CD4-positive, alpha-beta T cell treated with Interleukin-12 subunit alpha and Interleukin-12 subunit beta, for 1 hour (primary cell): ENCODE data around the gene VWCE.

Experiments
- DNase-seq: peaks from one replicate; pipeline ENCODE4 v3.0.0-alpha.2; 2020

VWCE gene, protein sequence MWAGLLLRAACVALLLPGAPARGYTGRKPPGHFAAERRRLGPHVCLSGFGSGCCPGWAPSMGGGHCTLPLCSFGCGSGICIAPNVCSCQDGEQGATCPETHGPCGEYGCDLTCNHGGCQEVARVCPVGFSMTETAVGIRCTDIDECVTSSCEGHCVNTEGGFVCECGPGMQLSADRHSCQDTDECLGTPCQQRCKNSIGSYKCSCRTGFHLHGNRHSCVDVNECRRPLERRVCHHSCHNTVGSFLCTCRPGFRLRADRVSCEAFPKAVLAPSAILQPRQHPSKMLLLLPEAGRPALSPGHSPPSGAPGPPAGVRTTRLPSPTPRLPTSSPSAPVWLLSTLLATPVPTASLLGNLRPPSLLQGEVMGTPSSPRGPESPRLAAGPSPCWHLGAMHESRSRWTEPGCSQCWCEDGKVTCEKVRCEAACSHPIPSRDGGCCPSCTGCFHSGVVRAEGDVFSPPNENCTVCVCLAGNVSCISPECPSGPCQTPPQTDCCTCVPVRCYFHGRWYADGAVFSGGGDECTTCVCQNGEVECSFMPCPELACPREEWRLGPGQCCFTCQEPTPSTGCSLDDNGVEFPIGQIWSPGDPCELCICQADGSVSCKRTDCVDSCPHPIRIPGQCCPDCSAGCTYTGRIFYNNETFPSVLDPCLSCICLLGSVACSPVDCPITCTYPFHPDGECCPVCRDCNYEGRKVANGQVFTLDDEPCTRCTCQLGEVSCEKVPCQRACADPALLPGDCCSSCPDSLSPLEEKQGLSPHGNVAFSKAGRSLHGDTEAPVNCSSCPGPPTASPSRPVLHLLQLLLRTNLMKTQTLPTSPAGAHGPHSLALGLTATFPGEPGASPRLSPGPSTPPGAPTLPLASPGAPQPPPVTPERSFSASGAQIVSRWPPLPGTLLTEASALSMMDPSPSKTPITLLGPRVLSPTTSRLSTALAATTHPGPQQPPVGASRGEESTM

DNA sequence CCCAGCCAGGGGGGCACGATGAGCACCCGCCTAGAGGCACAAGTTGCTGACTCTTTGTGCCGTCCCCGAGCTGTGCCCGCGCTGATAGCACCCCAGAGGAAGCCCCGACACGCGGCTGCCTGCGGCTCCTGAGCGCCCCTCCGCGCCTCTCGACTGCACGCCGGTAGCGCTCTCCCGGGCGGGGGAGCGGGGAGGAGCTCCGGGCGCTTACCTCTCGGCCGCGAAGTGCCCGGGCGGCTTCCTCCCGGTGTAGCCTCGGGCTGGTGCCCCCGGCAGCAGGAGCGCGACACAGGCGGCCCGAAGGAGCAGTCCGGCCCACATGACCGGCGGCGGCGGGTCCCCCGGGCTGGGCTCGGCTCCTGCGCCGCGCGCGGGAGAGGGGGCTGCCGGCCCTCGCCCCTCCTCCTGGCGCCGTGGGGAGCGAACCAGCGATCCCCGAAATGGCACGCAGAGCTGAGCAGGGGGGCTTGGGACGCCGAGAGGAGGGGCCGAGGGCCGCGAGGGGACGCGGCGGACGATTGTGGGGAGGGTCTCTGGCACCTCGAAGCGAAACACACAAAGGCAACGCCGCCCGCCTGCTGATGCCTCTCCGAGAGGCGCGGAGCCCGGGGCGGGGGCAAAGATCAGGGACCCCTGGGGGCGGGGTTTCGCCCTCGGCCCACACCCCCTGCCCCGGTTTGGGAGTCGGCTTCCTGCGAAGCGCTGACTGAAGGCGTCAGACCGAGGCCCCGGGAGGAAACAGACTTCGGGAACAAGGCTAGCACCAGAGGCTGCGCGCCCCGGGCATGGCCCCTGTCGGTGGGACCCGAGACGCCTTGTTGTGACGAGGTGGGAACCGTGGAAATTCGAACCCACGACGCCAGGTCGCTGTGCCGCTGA, at the start of gene VWCE:
VWCE (minus strand) TSS at position 600 of the 879 bp plus-strand sequence; CDS start at position 321, 279 bp downstream.
- DNase-seq = peak; percentile 49

- no peak for DNase-seq
These were observed 49.0 kb upstream of the VWCE start for GRCh38 chr11:61343792-61344745.

DNA sequence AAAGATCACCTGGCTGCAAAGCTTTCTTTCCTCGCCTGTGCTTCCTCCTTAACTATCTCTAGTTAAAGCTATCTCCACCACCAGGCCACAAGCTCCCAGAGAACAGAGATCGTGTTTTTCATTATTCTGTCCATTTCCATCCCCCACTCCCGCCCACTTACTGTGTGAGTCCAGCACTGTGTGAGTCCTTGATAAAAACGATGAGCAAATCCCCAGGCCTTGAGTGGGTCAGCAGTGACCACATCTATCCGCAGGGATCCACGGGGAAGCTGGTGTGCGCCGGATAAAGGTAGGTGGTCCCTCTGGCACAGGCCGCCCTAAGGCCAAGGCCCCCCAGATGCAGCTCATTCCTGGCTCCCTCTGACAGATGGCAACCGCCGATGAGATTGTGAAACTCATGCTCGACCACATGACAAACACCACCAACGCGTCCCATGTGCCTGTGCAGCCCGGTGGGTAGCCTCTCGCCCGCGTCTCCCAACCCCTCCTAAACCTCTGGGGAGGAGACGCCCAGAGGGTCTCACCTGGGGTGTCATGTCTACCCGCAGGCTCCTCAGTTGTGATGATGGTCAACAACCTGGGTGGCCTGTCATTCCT, 47.2 kb upstream of the VWCE start:
- DNase-seq = no peak

GRCh38 chr11:61341706-61342105, 46.6 kb upstream of the VWCE start:
- no peak for DNase-seq

GRCh38 chr11:61340979-61341378, 45.9 kb upstream of the VWCE start:
- DNase-seq = no peak

- no peak for DNase-seq
These were observed 44.4 kb upstream of the VWCE start for GRCh38 chr11:61339490-61339878.

GRCh38 chr11:61338783-61339489, 43.8 kb upstream of the VWCE start:
- DNase-seq = no peak

DNA sequence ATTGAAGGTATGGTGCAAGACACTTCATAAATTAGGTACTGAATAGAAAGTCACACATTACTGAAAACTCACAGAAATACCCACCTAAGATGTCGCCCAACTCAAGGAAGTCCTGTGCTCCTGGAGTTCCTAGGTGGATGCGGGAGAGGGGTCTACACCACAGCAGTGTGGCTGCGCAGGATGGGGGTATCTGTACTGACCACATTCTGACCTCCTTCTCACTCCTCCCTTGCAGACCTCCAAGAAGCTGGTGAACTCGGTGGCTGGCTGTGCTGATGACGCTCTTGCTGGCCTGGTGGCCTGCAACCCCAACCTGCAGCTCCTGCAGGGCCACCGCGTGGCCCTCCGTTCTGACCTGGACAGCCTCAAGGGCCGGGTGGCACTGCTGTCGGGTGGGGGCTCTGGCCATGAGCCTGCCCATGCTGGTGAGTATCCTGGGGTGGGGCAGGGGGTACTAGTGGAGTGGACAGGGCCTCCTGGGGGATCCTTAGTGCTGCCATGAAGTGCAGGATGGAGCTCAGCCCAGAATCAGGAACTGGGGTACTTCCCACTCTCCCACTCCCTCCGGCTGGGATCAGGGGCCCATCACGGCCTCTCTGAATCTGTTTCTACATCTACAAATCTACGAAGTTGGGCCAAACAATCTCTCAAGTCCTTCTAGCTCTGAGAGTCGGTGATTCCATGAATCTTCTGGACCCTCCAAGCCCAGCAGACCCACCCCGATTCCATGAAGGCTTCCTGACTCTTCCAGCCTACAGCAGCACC, 42.8 kb upstream of the VWCE start:
- DNase-seq = no peak

- DNase-seq = peak; percentile 86
These were observed 41.2 kb upstream of the VWCE start for GRCh38 chr11:61336171-61336935.

DNA sequence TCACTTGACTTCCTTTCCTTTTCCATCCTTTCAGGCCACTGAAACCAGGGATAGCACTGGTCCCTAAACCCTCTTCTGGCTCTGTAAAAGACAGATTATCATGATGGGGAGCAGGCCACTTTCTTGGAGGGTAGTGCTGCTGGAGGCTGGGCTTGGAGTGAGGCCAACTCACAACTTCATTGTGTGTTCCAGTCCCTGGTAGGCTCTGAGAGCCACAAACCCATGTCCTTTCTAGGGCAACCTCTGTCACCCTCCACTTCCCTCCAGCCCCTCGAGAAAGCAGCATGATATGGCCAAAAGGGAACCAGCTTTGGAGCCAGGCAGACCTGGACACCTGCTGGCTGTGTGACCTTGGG, 40.2 kb upstream of the VWCE start:
- DNase-seq = no peak

DNA sequence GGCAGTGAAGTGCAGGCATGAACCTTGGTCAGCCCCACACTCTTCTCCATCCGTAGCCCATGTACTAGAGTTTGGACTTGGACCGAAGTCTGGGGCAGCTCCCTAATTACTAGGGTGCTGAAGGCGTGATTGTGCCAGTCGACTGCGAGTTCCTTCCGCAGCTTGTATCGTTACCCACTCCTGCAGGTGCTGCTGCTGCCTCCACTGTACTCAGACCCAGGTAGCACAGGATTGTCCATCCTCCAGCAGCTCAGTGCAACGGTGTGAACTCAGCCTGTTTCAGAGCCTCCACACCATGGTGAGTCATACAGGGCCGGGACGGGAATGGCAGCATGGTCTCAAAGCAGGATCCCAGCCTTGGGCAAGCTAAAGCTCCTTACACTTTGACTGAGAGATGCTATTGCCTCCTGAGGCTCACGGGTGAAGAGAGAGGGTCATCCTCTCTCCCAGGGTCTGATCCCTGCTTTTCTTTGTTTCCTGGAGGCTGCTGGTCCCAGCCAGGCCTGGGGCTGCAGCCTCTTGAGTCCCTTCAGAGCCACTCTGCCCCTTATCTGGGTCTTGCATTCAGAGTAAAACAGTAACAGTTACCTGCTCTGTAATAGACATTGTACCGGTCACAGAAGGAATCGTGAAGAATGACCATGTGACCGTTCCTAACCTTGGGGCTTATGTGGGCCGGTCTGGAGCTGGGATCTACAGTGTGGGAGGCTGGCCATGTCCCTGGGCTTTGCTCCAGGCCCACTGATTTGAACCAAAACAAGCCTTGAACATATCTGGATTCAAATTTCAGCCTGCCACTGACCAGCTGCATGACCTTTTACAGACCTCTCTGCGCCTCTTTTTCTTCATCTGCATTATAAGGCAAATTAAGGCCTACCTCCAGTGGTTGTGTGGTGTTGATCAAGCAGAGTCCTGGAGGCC, 39.6 kb upstream of the VWCE start:
- DNase-seq = no peak

DNA sequence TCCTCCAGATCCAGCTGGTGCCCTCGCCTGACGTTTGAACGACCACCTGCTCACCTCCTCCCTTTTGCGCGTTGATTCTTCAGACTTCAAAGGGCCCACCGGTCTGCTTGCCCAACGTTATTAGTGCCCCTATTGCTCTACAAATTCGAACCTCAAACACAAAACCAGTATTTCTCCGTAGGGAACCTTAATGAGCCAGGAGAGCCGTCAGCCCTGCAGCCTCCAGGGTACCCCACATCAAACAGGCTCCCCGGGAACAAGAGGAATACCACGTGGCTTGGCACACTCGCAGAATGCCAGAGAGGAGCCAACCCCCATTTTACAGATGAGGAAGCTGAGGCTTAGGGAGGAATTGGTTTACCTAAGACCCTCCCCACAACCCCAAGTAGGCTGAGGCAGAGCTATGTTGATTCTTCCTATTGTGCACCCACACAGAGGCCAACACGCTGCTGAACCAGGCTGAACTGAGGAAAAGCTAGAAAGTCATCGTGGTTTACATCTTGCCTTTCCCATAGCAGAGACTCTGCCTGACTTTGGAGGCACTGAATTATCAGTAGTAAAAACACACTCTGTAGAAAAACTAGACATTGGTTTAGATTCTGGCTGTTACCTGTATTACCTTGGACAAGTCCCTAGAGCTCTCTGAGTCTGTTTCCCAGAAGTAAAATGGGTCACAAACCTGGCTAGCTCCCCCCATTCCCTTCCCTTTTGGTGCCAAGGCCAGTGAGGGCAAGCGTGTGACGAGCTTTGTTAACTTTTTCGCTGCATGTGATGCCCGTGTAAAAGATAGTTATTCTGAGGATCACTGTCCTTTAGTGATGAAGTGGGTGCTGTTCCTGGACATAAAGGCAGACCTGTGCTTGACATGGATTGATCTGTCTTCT, 38.7 kb upstream of the VWCE start:
- no peak for DNase-seq

- DNase-seq = peak; percentile 97
These were observed 37.9 kb upstream of the VWCE start, which contains the start of the genes DDB1 and TKFC for GRCh38 chr11:61332797-61333549. TSS of gene DDB1 (minus strand) at chr11:61333105. CDS start at chr11:61332968, 137 bp downstream. TSS of gene TKFC (plus strand) at chr11:61333228. CDS start at chr11:61334729, 1,501 bp downstream.

DNA sequence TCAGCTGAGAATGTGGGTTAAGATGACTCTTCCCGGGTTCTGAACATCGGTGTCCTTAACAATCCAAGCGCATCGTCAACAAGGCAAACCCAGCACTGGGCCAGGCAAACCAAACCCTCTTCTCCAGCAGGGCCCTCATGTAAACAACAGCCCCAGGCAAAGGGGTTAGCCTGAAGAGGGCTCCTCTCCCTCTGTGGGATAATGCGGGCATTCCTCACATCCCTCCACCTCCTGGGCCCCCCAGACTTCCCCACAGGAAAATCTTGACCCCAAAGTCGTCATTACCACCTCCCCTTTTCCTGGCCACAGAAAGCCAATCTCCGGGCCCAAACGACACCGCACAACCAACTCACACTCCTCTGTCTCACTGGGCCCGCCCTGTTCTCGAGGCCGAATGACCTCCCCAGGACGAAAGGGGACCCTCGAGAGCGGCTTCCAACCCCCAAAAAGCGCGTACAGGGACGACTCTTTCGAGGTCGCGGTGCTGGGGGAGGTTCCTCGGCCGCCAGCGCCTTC, 37.2 kb upstream of the VWCE start:
- no peak for DNase-seq

DNA sequence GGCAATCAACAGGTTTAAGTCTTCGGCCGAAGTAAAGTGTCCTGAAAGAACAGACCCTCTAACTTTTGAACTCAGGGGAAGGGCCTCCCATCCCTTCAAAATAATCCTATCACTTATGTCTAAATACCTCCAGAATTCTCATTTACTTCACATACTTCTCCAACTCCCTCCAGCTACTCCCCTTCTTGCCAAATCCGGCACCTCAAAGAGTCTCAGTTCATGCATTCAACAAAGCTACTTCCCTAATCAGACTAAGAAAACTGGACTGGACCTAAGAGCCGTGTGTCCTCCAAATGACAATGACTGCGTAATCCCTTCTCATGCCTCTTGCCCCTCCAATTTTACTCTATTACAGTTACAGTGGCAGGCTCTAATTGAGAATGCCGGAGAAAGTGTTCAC, 36.5 kb upstream of the VWCE start:
- DNase-seq = no peak

- no peak for DNase-seq
These were observed 34.8 kb upstream of the VWCE start for GRCh38 chr11:61329871-61330270.
